GM21515 (cell line): ENCODE results near the gene NEU4.
"Not testable (repeated sequence)": the region's sequence is repeated elsewhere in the genome, so short reads cannot be mapped to it uniquely, and the experiment has no call there.

Source experiments
- ATAC-seq: cut with Tn5 transposase; IDR thresholded peaks from one replicate; pipeline ENCODE4 v1.9.1; 2021; ENCODE audit not compliant: unreplicated experiment

The NEU4 gene

GRCh38 chr2:241798631-241799521, 10.1 kb upstream of the NEU4 start:
- no peak for ATAC-seq

- no peak for ATAC-seq
These were observed 9.3 kb upstream of the NEU4 start for GRCh38 chr2:241799522-241800197.

DNA sequence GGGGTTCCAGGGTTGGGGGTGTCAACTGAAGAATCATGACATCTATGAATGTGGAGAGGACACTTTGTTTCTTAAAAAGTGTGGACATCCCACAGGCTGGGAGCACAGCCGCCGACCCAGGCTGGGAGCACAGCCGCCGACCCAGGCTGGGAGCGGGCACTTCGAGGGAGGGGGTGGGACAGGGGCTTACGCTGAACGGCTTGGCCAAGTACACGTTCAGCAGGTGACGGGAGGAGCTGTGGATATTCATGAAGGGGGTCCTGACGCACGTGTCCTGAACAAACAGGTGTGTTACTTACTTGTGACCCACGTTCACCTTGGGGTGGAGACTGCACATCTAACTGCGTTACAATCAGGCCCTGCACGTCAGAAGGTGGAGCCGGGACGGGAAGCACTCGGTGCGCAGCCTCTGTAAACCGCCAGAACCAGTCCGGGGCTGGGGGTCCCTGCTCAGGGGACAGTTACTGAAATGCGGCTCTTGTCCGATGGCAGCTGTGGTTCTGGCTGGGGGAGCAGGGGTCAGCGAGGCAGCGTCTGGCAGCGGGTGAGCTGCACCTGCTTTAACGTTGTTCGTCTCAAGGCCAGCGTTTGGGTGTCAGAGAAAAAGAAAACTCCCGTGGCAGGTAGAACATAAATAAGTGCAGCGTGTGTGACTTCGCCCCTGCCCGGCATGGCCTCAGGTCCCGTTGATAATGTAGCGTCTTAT, 8.6 kb upstream of the NEU4 start:
- not testable (repeated sequence) for ATAC-seq

- ATAC-seq: no peak
These were observed 7.2 kb upstream of the NEU4 start for GRCh38 chr2:241801611-241802420.

DNA sequence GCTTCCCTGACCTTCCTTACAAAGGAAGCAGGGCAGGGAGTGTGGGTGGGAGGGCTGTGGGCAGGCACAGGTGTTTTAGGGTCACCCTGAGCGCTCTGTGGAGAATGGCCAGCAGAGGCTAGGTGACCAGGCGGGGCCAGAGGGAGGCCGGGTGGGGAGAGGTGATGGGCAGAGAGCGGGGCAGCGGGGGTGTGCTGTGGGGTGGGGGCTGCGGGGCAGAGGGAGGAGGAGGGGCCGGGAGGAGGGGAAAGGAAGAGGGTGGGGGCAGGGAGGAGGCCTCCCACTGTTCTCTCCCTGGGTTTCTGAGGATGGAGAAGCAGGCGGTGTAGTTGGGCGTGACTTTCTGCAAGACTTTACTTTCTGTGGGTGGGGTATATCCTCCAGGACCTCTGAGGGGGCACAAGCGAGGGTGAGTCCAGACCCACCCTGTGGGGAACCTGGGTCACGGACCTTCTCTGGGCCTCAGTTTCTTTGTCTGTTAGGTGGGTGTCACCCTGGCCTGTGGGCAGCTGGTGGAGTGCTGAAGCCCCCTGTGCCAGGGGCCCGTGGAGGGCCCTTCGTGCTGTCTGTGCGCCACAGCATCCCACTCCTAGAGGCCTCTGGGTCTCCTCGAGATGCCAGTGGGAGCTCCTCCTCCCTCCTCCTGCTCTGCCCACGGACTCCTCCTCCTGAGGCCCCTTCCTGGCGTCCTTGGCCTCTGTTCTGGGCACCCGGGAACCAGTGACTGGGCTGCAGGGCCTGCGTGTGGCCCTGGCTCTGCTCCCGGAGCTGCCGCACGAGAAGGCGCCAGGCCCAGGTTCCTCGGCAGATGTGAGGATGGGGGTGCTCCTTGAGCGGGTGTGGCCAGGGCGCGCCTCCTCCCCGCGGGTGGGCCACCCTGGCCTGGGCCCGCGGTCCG, 6.3 kb upstream of the NEU4 start:
- ATAC-seq: no peak

DNA sequence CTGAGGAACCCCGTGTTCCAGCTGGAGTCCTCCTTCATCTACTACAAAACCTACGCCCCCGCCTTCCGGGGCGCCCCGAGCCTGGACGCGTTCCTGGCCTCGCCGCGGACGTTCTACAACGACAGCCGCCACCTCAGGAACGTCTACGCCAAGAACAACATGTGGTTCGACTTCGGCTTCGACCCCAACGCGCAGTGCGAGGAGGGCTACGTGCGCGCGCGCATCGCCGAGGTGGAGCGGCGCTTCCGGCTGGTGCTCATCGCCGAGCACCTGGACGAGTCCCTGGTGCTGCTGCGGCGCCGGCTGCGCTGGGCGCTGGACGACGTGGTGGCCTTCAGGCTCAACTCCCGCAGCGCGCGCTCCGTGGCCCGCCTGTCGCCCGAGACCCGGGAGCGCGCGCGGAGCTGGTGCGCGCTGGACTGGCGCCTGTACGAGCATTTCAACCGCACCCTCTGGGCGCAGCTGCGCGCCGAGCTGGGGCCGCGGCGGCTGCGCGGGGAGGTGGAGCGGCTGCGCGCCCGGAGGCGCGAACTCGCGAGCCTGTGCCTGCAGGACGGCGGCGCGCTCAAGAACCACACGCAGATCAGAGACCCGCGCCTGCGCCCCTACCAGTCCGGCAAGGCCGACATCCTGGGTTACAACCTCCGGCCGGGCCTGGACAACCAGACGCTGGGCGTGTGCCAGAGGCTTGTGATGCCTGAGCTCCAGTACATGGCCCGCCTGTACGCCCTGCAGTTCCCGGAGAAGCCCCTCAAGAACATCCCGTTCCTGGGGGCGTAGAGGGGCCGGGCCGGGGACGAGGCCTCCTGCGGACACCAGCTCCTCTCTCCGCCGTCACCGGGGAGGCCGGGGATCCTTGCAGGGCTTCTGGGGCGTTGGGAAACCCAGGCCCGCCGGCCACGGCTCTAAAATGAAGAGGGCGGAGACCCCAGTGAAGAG, 5.3 kb upstream of the NEU4 start:
- ATAC-seq: no peak

GRCh38 chr2:241804326-241805229, 4.4 kb upstream of the NEU4 start:
- no peak for ATAC-seq

DNA sequence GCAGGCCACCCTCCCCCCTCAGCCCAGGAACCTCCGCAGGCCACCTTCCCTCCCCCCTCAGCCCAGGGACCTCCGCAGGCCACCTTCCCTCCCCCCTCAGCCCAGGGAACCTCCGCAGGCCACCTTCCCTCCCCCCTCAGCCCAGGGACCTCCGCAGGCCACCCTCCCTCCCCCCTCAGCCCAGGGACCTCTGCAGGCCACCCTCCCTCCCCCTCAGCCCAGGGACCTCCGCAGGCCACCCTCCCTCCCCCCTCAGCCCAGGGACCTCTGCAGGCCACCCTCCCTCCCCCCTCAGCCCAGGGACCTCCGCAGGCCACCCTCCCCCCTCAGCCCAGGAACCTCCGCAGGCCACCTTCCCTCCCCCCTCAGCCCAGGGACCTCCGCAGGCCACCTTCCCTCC, 2.8 kb upstream of the NEU4 start:
- ATAC-seq: not testable (repeated sequence)

- ATAC-seq: no peak
These were observed 807 bp upstream of the NEU4 start for GRCh38 chr2:241808051-241808720.

DNA sequence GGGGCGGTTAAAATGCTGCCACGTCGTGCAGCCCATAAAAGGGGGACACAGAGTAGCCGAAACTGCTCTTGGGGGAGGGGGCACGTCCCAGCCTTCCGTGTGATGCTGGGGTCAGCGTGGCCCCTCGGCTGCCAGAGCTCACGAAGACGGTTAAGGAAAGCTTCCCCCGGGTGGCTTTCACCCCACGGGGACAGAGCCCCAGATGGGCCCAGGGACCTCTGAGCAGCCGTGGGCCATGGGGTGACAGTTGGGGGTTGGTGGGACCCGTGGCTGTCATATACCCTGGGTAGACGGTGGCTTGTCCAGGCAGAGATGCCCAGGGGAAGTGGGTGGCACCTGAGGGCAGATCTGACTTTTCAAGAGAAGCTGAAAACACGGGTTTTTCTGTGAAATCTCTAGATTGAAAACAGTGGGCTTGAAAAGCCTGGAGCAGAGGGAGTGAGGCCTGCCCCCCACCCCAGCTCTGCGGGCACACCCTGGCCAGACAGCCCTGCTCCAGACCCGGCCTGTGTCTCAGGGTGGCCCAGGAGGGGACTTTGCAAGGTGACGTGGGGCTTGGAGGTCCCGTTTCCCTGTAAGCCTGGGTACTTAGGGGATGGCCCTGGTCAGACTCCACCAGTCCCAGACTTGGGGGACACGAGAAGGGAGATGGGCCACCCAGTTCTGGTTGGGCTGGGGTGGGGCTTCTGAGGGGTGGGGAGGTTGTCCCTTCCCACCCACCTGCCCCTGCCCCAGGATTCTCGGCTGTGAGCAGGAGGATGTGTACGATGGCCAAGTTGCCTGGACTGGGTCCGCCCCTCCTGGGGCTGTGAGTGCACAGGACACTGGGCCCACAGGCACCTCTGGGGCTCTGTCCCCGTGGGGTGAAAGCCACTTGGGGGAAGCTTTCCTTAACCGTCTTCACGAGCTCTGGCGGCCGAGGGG, 652 bp downstream of the NEU4 start:
- no peak for ATAC-seq

DNA sequence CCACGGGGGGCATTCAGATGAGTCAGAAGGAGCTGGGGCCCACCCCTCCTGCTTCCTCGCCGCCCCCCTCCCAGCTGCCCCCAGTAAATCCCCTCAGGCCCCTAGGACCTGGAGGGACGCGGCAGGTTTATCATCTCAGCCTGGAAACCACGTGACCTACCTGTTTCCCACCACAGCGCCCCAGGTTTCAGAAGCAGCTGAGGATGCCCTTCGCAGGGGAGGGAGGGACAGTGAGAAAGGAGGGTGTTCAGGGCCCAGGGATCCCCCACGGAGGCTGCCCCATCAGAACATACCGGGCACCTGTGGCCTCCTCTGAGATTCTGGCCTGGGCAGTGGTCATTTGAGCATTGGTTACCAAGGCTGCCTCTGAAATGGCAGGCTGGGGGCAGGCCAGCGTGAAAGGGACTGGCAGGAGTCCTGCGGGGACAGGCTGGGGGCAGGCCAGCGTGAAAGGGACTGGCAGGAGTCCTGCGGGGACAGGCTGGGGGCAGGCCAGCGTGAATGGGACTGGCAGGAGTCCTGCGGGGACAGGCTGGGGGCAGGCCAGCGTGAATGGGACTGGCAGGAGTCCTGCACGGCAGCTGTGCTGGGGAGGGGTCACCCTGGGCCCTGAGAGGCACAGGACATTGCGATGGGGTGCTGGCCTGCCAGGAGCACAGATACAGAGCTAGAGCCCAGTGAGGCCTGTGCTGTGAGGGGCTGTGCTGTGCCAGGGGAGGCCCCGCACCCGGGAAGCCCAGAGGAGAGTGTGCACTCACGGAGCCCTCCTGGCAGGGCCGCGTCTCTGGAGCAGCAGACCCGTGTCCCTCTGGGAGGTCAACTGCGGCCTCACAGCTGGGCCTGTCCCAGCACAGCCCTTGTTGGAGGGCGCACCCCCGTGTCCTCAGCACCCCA, 1.6 kb downstream of the NEU4 start:
- ATAC-seq: no peak

DNA sequence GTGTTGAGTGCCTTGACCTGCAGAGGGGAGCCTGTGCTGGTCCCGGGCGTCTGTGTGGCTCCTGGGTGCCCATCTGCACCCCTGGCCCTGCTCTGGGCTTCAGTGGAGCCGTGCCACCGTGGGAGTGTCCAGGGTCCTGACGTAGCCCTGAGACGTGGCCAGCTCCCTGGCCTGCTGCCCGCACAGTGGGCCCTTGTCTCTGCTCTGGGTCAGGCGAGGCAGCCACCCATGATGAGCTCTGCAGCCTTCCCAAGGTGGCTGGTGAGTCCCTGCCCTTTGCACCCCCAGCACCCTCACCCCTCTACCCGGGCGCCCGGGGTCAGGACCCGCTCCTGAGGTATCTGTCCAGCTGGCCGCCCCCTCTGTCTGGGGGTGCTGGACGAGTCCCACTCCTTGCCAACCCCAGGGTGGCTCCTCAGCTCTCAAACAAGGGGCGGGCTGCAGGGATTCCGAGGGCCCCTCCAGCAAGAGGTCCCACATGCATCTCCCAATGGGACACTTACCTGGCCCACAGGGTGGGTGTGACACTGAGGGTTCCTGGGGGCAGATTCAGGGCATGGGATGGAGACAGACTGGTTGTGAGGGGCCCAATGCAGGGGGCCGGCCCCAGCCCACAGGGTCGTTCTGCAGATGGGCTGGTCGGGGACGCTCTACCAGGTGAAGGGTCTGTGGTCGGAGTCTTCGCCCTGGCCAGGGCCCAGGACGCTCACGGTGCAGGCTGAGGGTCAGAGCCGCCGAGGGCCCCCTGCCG, 2.4 kb downstream of the NEU4 start:
- no peak for ATAC-seq

GRCh38 chr2:241811952-241812729, 3.1 kb downstream of the NEU4 start:
- no peak for ATAC-seq
